A549 treated with ZK216348 at 1 μM for 4 hours (cell line): Measurements from ENCODE around the gene RPUSD1. TPM values are rescaled to one million over a fixed set of nuclear protein-coding genes. Genes with fewer than 3 reads are reported as not detected.

Experiments used
- total RNA-seq: library from RNA; stranded (reverse); fragments of 200-300 nt; extraction: Qiagen RNA extraction; gene quantifications from 5 replicates; pipeline ENCODE4 v1.2.3, GENCODE V29; 2022; ENCODE audit warnings: low read depth

Gene RPUSD1
- 28.5 to 57.2 TPM (median 55.7 TPM) in 5 replicates for total RNA-seq

GRCh38 chr16:787978-788398, at the start of gene RPUSD1:
TSS of gene RPUSD1 (minus strand) at chr16:788381. CDS start at chr16:787737, 644 bp downstream.

GRCh38 chr16:799948-800833, 12.0 kb upstream of the RPUSD1 start, which contains the start of gene GNG13:
TSS of gene GNG13 (minus strand) at chr16:800734. CDS start at chr16:799077, 1,657 bp downstream.

GRCh38 chr16:788399-789126, 382 bp upstream of the RPUSD1 start, which contains the start of gene CHTF18:
TSS of gene CHTF18 (plus strand) at chr16:788620. CDS start at chr16:788685, 65 bp downstream.

GRCh38 chr16:760545-761343, 27.4 kb downstream of the RPUSD1 start, which contains the start of gene MSLN:
TSS of gene MSLN (plus strand) at chr16:760734. CDS start at chr16:762681, 1,947 bp downstream.

GRCh38 chr16:740764-741505, 47.2 kb downstream of the RPUSD1 start, which contains the start of gene CIAO3:
TSS of gene CIAO3 (minus strand) at chr16:740997. CDS start at chr16:740985, 12 bp downstream.

Other genes with a start within 250 kb of the RPUSD1 start
- gene PRR35, start 228.0 kb downstream of the RPUSD1 start, total RNA-seq: 0.11 to 0.20 TPM (median 0.13 TPM) in 4 of 5 replicates, not detected in the other
- 0.14 to 0.32 TPM (median 0.19 TPM) in 5 replicates for gene NHLRC4, start 221.4 kb downstream of the RPUSD1 start, total RNA-seq
- gene PIGQ, start 218.4 kb downstream of the RPUSD1 start, total RNA-seq: 18.4 to 44.1 TPM (median 36.7 TPM) in 5 replicates
- 9.9 to 20.9 TPM (median 20.2 TPM) in 5 replicates for gene RAB40C, start 198.3 kb downstream of the RPUSD1 start, total RNA-seq
- 0.18 to 0.26 TPM (median 0.22 TPM) in 4 of 5 replicates, not detected in the other for gene WFIKKN1, start 157.4 kb downstream of the RPUSD1 start, total RNA-seq
- 71.6 to 145 TPM (median 132 TPM) in 5 replicates for gene METTL26, start 152.1 kb downstream of the RPUSD1 start, total RNA-seq
- 17.9 to 45.8 TPM (median 40.4 TPM) in 5 replicates for gene MCRIP2, start 146.6 kb downstream of the RPUSD1 start, total RNA-seq
- 13.9 to 34.9 TPM (median 26.8 TPM) in 5 replicates for gene WDR90, start 139.0 kb downstream of the RPUSD1 start, total RNA-seq
- 44.9 to 111 TPM (median 98.0 TPM) in 5 replicates for gene RHOT2, start 120.2 kb downstream of the RPUSD1 start, total RNA-seq
- gene RHBDL1, start 112.7 kb downstream of the RPUSD1 start, total RNA-seq: 0.34 to 1.8 TPM (median 1.4 TPM) in 5 replicates
- gene STUB1, start 108.0 kb downstream of the RPUSD1 start, total RNA-seq: 82.6 to 135 TPM (median 106 TPM) in 5 replicates
- gene JMJD8, start 104.0 kb downstream of the RPUSD1 start, total RNA-seq: 55.5 to 80.8 TPM (median 78.9 TPM) in 5 replicates
- 2.9 to 7.7 TPM (median 6.7 TPM) in 5 replicates for gene WDR24, start 98.0 kb downstream of the RPUSD1 start, total RNA-seq
- 3.5 to 8.1 TPM (median 7.5 TPM) in 5 replicates for gene FBXL16, start 82.6 kb downstream of the RPUSD1 start, total RNA-seq
- gene METRN, start 73.3 kb downstream of the RPUSD1 start, total RNA-seq: 66.1 to 229 TPM (median 200 TPM) in 5 replicates
- 25.7 to 66.6 TPM (median 52.1 TPM) in 5 replicates for gene ANTKMT, start 67.2 kb downstream of the RPUSD1 start, total RNA-seq
- gene CCDC78, start 61.9 kb downstream of the RPUSD1 start, total RNA-seq: 4.1 to 7.1 TPM (median 6.2 TPM) in 5 replicates
- gene HAGHL, start 61.3 kb downstream of the RPUSD1 start, total RNA-seq: 14.3 to 23.8 TPM (median 18.4 TPM) in 5 replicates
- 16.4 to 29.7 TPM (median 25.3 TPM) in 5 replicates for gene CIAO3, start 47.4 kb downstream of the RPUSD1 start, total RNA-seq
- gene MSLN, start 27.6 kb downstream of the RPUSD1 start, total RNA-seq: 2.4 to 4.2 TPM (median 3.2 TPM) in 5 replicates
- gene CHTF18, start 239 bp upstream of the RPUSD1 start, total RNA-seq: 9.9 to 37.8 TPM (median 24.1 TPM) in 5 replicates
- not detected in 5 replicates for gene GNG13, start 12.4 kb upstream of the RPUSD1 start, total RNA-seq
- gene LMF1, start 182.6 kb upstream of the RPUSD1 start, total RNA-seq: 4.8 to 12.8 TPM (median 8.8 TPM) in 5 replicates
- 1.2 to 2.0 TPM (median 1.7 TPM) in 5 replicates for gene SOX8, start 193.4 kb upstream of the RPUSD1 start, total RNA-seq